ENCODE results near the gene STON1.

STON1 gene

DNA sequence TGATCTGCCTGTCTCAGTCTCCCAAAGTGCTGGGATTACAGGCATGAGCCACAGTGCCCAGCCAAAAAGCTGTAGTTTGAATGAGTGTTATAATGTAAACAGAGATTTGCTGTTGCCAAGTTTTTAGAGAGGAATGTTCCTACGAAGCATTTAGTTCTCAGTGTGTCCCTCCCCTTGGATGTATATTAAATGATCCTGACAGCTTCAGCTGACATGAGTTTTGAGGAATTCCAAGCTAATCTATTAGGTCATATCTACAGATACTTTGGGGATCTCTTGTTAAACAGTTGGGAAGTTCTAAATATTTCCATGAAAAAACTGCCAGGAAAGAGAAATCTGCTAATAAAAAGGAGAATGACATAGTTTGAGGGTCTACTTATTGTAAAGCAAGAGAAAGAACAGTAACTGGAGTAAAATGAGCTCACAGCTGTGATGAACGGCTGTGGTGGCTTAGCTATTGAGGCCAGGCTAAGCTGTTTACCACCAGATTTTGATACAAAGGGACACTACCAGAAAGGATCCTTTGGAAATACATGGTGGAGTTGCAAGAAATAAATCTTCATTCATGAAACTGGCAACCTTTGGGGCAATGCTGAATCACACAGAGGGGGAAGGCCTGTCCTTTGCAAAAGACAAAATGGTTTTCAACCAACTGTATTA lies 2.6 kb upstream of the STON1 start:
- Histone ChIP-seq H3K36me3 (ENCODE audit: low read depth) (no peaks in the 10 kb centered on the region), H3K4me1 (ENCODE audit: insufficient read depth, poor library complexity, severe bottlenecking) (peaks cover 6% of the 10 kb centered on the region), H3K27ac (ENCODE audit: poor library complexity, severe bottlenecking) (no peak overlapping the region), H3K9me3 (ENCODE audit: severe bottlenecking) (no peaks in the 10 kb centered on the region), H3K4me3 (ENCODE audit: severe bottlenecking) (no peak overlapping the region), H3K27me3 (ENCODE audit: insufficient read depth, poor library complexity, severe bottlenecking) (no peaks in the 10 kb centered on the region)
- no peak for ATAC-seq (ENCODE audit: low read depth)
- no peak for DNase-seq (ENCODE audit: low spot score)
- TF ChIP-seq, protein P1, sequence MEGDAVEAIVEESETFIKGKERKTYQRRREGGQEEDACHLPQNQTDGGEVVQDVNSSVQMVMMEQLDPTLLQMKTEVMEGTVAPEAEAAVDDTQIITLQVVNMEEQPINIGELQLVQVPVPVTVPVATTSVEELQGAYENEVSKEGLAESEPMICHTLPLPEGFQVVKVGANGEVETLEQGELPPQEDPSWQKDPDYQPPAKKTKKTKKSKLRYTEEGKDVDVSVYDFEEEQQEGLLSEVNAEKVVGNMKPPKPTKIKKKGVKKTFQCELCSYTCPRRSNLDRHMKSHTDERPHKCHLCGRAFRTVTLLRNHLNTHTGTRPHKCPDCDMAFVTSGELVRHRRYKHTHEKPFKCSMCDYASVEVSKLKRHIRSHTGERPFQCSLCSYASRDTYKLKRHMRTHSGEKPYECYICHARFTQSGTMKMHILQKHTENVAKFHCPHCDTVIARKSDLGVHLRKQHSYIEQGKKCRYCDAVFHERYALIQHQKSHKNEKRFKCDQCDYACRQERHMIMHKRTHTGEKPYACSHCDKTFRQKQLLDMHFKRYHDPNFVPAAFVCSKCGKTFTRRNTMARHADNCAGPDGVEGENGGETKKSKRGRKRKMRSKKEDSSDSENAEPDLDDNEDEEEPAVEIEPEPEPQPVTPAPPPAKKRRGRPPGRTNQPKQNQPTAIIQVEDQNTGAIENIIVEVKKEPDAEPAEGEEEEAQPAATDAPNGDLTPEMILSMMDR (IDR thresholded peaks at IDR 0.05; ENCODE audit: poor library complexity, severe bottlenecking): no peak

DNA sequence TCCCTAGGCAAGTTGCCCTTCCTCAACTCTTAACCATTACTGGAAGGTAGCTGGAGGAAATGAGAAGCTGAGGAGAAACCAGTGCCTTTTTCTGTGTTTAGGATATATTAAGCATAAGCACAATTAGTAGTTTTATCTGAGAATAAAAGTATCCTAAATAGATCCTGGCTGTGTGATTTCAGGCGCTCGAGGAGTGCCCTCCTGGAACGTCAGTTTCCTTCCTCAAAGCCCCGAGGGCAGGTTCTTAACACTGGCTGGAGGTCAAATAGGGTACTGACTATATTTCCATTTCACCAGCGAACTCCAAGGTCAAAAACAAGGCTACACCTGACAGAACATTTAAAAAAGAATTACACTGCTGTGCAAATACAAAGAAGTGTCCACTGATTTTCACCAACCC lies 1.5 kb upstream of the STON1 start:
- peaks cover 6% of the 10 kb centered on the region for H3K4me1 ChIP-seq (ENCODE audit: insufficient read depth, poor library complexity, severe bottlenecking)
- H3K27me3 ChIP-seq (ENCODE audit: insufficient read depth, poor library complexity, severe bottlenecking): no peaks in the 10 kb centered on the region
- ATAC-seq (ENCODE audit: low read depth): no peak
- H3K27ac ChIP-seq (ENCODE audit: poor library complexity, severe bottlenecking): no peak overlapping the region
- H3K36me3 ChIP-seq (ENCODE audit: low read depth): no peaks in the 10 kb centered on the region
- no peak for DNase-seq (ENCODE audit: low spot score)
- H3K4me3 ChIP-seq (ENCODE audit: severe bottlenecking): no peak overlapping the region
- TF ChIP-seq, protein P1 (IDR thresholded peaks at IDR 0.05; ENCODE audit: poor library complexity, severe bottlenecking): no peak
- no peaks in the 10 kb centered on the region for H3K9me3 ChIP-seq (ENCODE audit: severe bottlenecking)

DNA sequence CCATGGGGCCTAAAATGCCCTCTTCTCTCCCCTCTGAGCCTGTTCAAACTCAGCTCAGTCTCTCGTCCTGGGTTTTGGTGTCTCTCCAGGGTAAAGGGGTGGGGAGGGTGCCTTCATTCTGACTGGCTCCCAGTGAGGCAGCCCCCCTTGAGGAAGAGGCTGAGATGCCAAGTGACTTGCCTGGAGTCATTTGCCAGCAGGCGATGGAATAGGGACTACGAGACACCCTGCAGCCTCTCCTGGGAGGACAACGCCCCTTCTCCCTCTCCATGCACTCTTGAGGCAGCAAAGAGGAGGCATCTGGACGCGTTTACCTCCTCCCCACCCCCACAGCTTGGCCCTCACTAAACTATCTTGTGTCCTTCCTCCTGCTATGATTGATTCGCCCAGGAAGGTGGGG lies 760 bp upstream of the STON1 start:
- Histone ChIP-seq H3K27me3 (ENCODE audit: insufficient read depth, poor library complexity, severe bottlenecking) (no peaks in the 10 kb centered on the region), H3K4me1 (ENCODE audit: insufficient read depth, poor library complexity, severe bottlenecking) (peaks cover 6% of the 10 kb centered on the region), H3K4me3 (ENCODE audit: severe bottlenecking) (no peak overlapping the region), H3K9me3 (ENCODE audit: severe bottlenecking) (no peaks in the 10 kb centered on the region), H3K27ac (ENCODE audit: poor library complexity, severe bottlenecking) (no peak overlapping the region), H3K36me3 (ENCODE audit: low read depth) (no peaks in the 10 kb centered on the region)
- no peak for ATAC-seq (ENCODE audit: low read depth)
- TF ChIP-seq, protein P1 (IDR thresholded peaks at IDR 0.05; ENCODE audit: poor library complexity, severe bottlenecking): no peak
- DNase-seq (ENCODE audit: low spot score): no peak

DNA sequence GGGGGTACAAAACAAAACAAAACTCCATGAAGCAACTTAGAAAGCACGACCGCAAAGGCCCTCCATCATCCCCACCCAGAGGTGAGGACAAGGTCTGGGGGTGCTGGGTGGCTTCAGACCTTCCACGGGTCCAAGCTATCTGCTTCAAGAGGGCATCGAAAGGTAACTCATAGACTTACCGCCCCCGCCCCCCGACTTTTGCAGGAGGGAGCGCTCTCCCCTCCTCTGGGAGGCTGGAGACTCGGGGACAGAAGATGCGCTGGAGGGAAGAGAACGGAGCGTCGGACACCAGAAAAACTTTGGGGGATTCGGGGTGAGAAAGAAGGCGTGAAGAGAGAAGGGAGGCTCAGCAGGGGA lies 300 bp upstream of the STON1 start:
- H3K4me3 ChIP-seq (ENCODE audit: severe bottlenecking): peak overlapping the region; percentile 49
- no peaks in the 10 kb centered on the region for H3K27me3 ChIP-seq (ENCODE audit: insufficient read depth, poor library complexity, severe bottlenecking)
- no peak overlapping the region for H3K27ac ChIP-seq (ENCODE audit: poor library complexity, severe bottlenecking)
- H3K9me3 ChIP-seq (ENCODE audit: severe bottlenecking): no peaks in the 10 kb centered on the region
- DNase-seq (ENCODE audit: low spot score): no peak
- peak; percentile 3; the same call in 1 of the 3 replicates for ATAC-seq (ENCODE audit: low read depth)
- H3K36me3 ChIP-seq (ENCODE audit: low read depth): no peaks in the 10 kb centered on the region
- peaks cover 6% of the 10 kb centered on the region for H3K4me1 ChIP-seq (ENCODE audit: insufficient read depth, poor library complexity, severe bottlenecking)
- TF ChIP-seq, protein P1 (IDR thresholded peaks at IDR 0.05; ENCODE audit: poor library complexity, severe bottlenecking): no peak

DNA sequence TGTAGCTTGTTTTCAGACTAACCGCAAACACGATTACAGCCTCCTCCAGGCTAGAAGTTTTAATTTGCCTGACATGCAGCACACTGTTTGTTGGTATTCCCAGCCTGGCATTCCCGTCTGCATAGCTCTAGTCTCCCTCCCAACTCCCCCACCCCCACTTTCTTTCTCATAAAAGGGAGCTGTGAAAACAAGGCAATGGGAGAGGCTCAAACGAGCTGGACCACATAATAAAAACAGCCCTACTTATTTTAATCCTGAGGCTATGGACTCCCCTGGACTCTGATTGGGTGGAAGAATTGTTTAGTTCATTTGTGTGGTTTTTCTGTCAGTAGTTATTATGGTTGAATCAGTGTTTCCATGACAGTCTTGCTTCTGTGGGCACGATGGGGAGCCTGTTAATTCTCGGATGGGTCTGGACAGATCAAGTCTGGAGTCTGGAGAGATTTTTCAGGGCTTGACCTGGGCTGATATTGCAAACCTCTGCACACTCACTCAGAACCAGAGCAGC lies 1.2 kb downstream of the STON1 start:
- TF ChIP-seq, protein P1 (IDR thresholded peaks at IDR 0.05; ENCODE audit: poor library complexity, severe bottlenecking): no peak
- Histone ChIP-seq H3K4me3 (ENCODE audit: severe bottlenecking) (peak overlapping the region; percentile 49), H3K36me3 (ENCODE audit: low read depth) (no peaks in the 10 kb centered on the region), H3K4me1 (ENCODE audit: insufficient read depth, poor library complexity, severe bottlenecking) (peaks cover 6% of the 10 kb centered on the region), H3K27me3 (ENCODE audit: insufficient read depth, poor library complexity, severe bottlenecking) (no peaks in the 10 kb centered on the region), H3K9me3 (ENCODE audit: severe bottlenecking) (no peaks in the 10 kb centered on the region), H3K27ac (ENCODE audit: poor library complexity, severe bottlenecking) (no peak overlapping the region)
- DNase-seq (ENCODE audit: low spot score) (no peak), ATAC-seq (ENCODE audit: low read depth) (peak; percentile 35)
